HTR-8/SVneo (cell line): ENCODE data around the gene ARID1A.

Experiments
- DNase-seq: peaks from one replicate; pipeline ENCODE4 v3.0.0; 2011; ENCODE audit warnings: low spot score, mixed read lengths; ENCODE audit not compliant: insufficient read length
- FAIRE-seq: peaks from 2 replicates; lab custom pipeline; 2011; peaks lifted over from hg19 to GRCh38; lab: Jason Lieb, UNC

ARID1A gene

DNA sequence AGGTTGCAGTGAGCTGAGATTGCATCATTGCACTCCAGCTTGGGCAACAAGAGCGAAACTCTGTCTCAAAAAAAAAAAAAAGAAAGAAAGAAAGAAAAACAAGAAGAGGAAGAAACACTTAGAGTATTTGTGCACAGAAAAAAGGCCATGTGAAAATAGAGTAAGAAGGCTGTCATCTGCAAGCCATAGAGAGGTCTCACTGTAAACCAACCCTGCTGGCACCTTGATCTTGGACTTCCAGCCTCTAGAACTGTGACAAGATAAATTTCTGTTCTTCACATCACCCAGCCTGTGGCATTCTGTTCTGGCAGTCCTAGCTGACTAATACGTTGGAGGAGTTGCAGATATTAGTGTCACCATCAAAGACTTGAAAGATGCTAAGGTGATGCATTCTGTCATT is 118.6 kb downstream of the ARID1A start:
- FAIRE-seq (no peak), DNase-seq (no peak)

DNA sequence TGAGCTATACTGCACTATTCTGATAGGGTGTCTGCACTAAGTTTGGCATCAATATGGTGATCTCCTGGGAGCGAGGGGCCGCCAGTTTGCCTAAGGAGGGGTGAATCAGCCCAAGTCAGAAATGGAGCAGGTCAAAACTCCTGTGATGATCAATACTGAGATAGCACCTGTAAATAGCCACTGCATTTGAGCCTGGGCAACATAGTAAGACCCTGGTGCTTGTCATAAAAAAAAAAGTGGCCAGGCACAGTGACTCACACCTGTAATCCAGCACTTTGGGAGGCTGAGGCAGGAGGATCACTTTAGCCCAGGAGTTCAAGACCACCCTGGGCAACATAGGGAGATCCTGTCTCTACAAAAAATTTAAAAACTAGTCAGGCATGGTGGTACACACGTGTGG is 119.1 kb downstream of the ARID1A start:
- no peak for FAIRE-seq
- no peak for DNase-seq

DNA sequence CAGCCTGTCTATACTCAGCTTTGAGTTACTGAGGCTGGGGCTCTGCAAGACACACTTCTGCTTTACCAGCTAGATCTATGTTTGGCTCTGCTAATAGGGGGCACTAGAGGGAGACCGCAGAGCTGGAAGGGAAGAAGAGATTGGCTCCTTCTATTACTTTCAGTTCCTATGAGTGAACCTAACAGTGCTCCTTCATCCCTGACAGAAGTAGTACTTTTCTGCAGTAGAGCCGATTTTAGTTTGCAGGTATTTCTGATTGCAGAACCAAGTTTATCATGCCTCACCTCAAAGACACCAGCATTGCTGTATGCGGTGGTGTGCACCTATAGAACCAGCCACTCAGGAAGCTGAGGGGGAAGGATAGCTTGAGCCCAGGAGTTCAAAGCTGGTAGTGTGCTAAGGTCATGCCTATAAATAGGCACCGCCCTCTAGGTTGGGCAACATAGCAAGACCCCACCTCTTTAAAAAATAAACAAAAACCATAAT is 125.0 kb downstream of the ARID1A start:
- DNase-seq (no peak), FAIRE-seq (no peak)

DNA sequence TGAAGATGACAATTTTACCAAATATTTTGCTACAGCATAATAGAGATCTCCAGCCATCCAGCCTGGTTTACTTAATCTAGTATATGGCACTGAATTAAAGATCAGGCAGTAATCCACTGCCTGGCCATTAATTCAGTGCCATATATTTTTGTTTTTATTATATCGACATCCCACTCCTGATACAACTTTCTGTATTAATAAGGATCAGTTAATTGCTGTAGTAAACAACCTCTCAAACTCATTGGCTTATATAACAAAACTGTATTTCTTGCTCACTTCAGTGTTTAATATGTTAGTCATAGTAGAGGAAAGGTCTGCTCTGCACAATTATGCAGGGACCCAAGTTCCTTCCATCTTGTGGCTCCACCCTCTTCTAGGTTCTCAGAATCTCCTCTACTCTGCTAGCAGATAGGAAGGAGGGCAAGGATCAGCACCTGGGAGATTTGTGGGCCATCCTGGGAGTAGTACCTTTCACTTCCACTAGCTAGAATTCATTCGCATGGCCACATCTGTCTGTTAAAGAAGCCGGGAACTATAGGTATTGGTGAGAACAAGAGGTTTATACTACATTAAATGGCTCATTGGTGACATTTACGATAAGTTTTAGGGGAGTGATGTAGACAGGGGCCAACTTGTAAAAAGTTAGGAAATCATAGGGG is 127.1 kb downstream of the ARID1A start:
- FAIRE-seq (no peak), DNase-seq (no peak)

DNA sequence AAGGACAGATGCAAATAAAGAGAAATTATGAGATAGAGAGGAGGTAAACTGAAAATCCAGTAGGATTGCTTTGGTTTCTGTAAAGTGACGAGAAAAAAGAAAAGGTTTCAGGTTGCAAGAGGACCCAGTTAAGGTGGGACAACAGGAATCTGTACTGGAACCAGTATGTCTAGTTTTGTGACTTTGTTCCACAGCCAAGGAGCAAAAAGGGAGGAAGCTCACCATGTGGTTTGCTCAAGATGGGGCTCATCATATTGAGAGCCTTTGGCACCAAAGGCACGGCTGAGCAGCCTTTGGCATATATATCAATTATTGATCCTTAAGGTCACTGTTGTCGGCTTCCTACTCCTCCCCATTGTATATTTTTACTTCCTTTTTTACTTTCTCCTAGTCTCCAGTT is 128.9 kb downstream of the ARID1A start:
- FAIRE-seq (no peak), DNase-seq (no peak)

DNA sequence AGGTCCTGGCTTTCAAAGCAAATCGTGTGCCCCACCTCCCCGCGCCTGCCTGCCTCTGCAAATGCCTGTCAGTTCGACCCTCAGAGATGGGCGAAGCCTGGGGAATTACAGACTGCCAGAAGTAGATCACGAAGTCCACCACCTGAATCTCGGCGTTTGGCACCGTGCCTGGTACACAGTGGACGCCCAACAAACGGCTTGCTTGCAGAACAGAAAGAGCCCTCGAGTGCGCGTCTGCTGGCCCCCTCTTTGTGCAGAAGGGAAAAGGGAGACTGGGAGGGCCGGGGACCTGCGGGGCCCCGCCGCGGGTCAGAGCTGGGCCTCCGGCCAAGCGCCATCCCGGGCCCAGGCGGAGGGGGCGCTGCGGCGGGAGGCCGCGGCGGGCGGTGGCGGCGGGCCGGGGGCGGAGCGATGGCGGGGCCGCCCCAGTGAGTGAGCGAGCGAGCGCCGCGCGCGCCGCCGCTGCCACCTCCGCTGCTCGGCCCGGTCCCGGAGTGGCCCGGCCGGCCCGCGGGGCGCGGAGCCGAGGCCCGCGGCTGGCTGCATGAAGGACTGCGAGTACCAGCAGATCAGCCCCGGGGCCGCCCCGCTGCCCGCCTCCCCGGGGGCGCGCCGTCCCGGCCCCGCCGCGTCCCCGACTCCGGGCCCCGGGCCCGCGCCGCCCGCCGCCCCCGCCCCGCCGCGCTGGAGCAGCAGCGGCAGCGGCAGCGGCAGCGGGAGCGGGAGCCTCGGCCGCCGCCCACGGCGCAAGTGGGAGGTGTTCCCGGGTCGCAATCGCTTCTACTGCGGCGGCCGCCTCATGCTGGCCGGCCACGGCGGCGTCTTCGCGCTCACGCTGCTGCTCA is 130.7 kb downstream of the ARID1A start, which contains the start of gene ZDHHC18:
Gene ZDHHC18 (plus strand): TSS at position 428 of the 845 bp plus-strand sequence. CDS start 117 bp downstream, at position 545.
- DNase-seq (peak; percentile 73), FAIRE-seq (peak; percentile 16)

DNA sequence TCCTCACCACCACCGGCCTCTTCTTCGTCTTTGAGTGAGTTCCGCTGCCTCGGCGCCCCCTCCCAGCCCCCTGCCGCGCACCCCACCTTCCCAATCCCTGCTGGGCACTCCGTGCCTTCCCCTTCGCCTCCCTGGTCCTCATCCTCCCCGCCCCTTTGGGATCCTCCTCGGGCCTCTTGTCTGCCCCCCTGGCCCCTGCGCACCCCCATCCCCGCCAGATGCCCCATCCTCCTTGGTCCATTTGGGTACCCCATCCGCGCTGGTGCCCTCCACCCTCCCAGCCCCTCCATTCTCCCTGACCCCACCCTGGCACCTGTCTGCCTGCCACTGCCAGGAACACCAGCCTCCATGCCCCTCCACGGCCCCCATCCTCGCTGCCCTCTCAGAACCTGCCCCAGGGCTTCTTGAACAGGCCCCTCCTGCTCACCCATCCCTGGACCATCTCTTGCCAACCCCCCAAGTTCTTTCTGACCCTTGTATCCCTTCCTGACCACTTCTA is 131.3 kb downstream of the ARID1A start:
- FAIRE-seq (no peak), DNase-seq (no peak)

DNA sequence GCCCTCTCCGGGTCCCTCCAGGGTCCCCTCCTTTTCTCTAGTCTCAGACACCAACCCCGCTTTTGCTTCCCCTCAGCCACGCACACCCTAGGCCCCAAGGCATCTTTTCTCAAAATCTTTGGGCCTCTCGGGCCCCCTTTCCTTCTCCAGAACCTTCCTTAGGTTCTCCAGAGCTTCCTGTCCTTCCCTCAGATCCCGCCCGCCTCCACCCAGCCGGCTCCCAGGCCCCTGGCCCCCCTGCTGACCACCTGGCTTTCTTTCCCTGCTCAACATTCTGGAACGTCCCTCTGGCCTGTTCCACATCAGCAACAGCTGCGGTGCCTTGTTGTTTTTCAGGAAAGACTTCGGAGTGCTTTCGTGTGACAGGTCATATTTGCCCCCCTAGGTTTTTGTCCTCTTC is 131.8 kb downstream of the ARID1A start:
- FAIRE-seq (no peak), DNase-seq (no peak)

DNA sequence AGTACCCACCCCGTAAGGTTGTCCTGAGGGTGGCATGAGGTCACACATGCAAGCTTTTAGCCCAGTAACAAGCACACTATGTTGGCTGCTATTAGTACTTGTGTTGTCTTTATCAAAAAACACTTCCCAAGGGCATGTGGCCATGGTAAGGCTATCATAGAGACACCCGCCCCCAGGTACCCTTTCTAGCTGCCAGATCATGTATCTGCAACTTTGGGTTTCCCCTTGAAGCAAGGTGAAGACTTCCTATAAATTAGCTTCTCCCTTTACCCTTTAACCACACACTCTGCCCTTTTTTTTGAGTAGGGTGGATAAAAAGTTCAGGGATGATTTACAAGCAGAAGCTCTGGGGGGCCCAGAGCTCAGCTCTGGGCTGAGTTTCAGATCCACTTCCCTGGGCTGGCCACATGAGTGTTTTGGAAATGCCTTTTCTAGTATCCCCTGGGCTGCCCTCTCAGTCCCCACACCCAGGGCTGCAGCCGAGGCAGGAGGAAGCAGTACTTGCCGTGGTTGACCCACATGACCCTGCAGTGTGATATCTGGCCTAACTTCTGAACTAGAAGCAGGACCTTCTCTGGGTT is 132.7 kb downstream of the ARID1A start:
- no peak for FAIRE-seq
- DNase-seq: no peak

DNA sequence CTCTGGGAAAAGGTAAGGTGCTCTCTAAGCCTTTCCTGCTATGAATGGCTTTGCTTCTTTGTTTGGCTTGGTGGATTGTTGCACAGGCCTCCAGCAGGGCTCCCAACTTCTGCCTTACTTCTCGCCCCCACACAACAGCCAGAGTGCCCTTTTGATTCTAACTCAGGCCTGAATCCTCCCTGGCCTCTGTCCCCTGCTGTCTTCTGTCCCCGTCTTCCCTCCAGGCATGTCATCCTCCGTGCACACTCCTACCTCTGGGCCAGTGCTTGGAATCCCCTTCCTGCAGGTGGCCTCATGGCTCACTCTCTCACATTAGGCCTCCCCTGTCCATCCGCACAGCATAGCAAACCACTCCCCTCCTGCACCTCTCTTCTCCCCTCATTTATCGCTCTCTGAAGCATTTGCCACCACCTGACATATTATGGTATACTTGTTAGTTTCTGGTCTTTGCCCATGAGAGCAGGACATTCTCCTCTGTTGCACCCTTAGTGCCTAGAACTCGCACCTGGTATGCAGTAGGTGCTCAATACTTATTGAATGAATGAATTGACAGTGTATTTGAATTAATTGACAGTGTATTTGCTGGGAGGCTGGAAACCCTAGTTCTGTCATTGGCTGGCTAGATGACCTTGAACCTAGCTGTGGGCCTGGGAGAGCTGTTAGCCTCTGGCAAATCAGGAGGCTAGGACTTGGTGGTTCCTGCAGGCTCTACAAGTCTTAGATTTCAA is 133.5 kb downstream of the ARID1A start:
- FAIRE-seq (no peak), DNase-seq (no peak)

DNA sequence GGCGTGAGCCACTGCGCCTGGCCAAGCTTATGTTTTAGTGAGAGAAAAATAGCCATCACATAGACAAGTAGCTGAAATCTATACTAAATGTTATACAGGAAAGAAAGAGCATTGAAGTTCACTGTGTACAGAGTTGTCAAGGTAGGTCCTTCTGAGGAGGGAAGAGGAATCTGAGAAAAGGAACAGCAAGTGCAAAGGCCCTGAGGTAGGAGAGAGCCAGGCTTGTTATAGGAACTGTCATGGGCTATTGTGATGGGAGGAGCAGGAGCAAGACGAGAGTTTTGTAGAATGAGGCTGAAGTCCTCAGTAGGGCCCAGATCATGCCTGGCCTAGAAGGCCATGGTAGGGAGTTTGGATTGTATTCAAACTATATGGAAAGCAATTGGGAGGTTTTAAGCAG is 135.2 kb downstream of the ARID1A start:
- FAIRE-seq (no peak), DNase-seq (no peak)
